ENCODE measurements around the gene NRIP1.
"Not testable (repeated sequence)": the region's sequence is repeated elsewhere in the genome, so short reads cannot be mapped to it uniquely, and the experiment has no call there.

The NRIP1 gene

DNA sequence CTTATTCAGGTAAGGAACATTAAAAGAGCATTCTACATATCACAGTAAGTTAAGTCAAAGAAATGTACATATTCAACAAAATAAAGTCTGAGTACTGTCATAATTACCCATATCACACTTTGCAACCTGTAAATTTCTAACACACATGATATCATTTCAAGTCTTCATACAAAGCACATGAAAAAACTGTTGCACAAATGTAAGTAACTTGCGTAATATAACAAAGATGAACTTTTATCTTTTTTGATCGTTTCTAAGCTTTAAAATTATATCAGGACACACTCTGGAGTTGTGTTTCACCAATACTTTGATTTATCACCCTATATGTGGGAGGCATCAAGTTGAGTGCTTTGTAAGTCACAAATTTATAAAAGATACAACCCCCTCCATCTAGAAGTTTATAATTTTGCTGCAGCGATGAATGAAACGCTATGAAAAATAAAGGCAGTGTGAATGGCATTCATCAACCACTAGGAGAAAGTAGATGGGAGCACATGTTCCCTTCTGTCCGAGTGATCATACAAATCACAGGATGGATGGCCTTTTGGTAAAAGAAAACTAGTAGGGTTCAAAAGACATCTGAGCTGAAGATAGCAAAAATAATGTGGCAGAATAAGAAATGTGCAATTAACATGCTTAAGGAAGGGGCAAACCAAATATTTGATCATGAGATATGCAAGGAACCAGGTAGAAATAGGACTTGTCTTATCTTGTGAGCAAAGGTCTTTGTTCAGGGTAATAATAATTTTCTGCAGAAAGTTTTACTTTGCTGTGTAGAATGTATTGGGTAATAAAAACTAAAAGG is 27.5 kb downstream of the NRIP1 start:
- TF ChIP-seq TAF1 (IDR thresholded peaks at IDR 0.05; ENCODE audit: borderline replicate concordance, low read depth, low read length): no peak
- no peak for FAIRE-seq
- no peak for DNase-seq (ENCODE audit: insufficient read length)

DNA sequence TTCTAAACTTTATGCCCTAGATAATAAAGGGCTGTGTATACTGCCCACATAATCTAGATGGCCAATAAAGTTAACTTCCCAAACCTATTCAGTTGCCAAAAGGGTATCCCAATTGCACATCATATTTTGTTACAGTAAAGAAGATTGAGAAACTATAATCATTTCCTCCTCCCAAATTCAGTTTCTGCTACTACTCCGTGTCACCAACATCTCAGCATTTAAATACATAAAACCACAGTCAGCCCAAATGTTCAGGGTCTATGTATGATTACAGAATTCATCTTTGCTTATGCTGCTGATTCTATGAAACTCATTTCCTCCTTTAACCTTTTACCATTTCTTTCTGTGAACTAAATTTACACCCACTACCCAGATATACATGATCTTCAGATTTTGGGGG is 28.6 kb downstream of the NRIP1 start:
- TF ChIP-seq TAF1 (IDR thresholded peaks at IDR 0.05; ENCODE audit: borderline replicate concordance, low read depth, low read length) (no peak), POLR2AphosphoS5 (IDR thresholded peaks at IDR 0.05; ENCODE audit: low read depth, low read length) (no peak), POLR2A (IDR thresholded peaks at IDR 0.05; ENCODE audit: low read depth, low read length) (no peak)
- DNase-seq (ENCODE audit: insufficient read length) (no peak), FAIRE-seq (no peak)

- DNase-seq (ENCODE audit: insufficient read length) (no peak), FAIRE-seq (no peak)
- no peak for TF ChIP-seq TAF1 (IDR thresholded peaks at IDR 0.05; ENCODE audit: borderline replicate concordance, low read depth, low read length)
- TF ChIP-seq POLR2A (IDR thresholded peaks at IDR 0.05; ENCODE audit: low read depth, low read length): no peak
- no peak for TF ChIP-seq POLR2AphosphoS5 (IDR thresholded peaks at IDR 0.05; ENCODE audit: low read depth, low read length)
These were observed 30.5 kb downstream of the NRIP1 start for GRCh38 chr21:15034126-15034853.

- FAIRE-seq: no peak
- DNase-seq (ENCODE audit: insufficient read length): no peak
- no peak for TF ChIP-seq POLR2AphosphoS5 (IDR thresholded peaks at IDR 0.05; ENCODE audit: low read depth, low read length)
- no peak for TF ChIP-seq TAF1 (IDR thresholded peaks at IDR 0.05; ENCODE audit: borderline replicate concordance, low read depth, low read length)
- TF ChIP-seq POLR2A (IDR thresholded peaks at IDR 0.05; ENCODE audit: low read depth, low read length): no peak
These were observed 32.9 kb downstream of the NRIP1 start for GRCh38 chr21:15031790-15032357.

DNA sequence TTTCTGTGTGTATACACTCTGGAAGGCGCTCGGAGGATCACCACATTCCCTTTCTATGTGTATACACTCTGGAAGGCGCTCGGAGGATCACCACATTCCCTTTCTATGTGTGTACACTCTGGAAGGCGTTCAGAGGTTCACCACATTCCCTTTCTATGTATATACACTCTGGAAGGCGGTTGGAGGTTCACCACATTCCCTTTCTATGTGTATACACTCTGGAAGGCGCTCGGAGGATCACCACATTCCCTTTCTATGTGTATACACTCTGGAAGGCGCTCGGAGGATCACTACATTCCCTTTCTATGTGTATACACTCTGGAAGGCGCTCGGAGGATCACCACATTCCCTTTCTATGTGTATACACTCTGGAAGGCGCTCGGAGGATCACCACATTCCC is 33.4 kb downstream of the NRIP1 start:
- not testable (repeated sequence) for FAIRE-seq

GRCh38 chr21:15030861-15031260 is 33.9 kb downstream of the NRIP1 start:
- not testable (repeated sequence) for DNase-seq (ENCODE audit: insufficient read length); FAIRE-seq

More for the DNA sequence above, 33.4 kb downstream of the NRIP1 start:
- not testable (repeated sequence) for DNase-seq (ENCODE audit: insufficient read length)

- DNase-seq (ENCODE audit: insufficient read length) (no peak), FAIRE-seq (no peak)
- TF ChIP-seq POLR2A (IDR thresholded peaks at IDR 0.05; ENCODE audit: low read depth, low read length): no peak
- TF ChIP-seq POLR2AphosphoS5 (IDR thresholded peaks at IDR 0.05; ENCODE audit: low read depth, low read length): no peak
- TF ChIP-seq TAF1 (IDR thresholded peaks at IDR 0.05; ENCODE audit: borderline replicate concordance, low read depth, low read length): no peak
These were observed 35.7 kb downstream of the NRIP1 start for GRCh38 chr21:15029077-15029476.

DNA sequence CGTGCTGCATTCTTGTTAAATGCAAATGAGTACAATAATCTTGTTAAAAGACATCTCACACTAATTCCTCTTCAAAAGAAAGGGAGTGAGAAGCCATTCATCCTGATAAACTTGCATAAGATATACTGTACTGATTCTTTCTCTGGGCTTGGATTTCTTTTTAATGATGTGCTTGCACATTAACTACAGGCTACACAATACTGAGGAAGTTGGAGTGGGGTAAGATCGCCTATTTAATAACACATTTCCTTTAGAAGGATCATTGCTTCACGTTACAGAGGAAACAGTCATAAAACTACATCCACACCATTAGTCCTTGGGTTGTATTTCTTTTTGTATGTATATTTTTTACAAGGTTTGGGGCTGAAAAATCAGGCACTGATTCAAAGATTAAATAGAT is 36.6 kb downstream of the NRIP1 start:
- FAIRE-seq: no peak
- no peak for DNase-seq (ENCODE audit: insufficient read length)
- TF ChIP-seq POLR2A (IDR thresholded peaks at IDR 0.05; ENCODE audit: low read depth, low read length): no peak
- TF ChIP-seq TAF1 (IDR thresholded peaks at IDR 0.05; ENCODE audit: borderline replicate concordance, low read depth, low read length): no peak
- no peak for TF ChIP-seq POLR2AphosphoS5 (IDR thresholded peaks at IDR 0.05; ENCODE audit: low read depth, low read length)

- no peak for TF ChIP-seq POLR2AphosphoS5 (IDR thresholded peaks at IDR 0.05; ENCODE audit: low read depth, low read length)
- TF ChIP-seq TAF1 (IDR thresholded peaks at IDR 0.05; ENCODE audit: borderline replicate concordance, low read depth, low read length): no peak
- TF ChIP-seq POLR2A (IDR thresholded peaks at IDR 0.05; ENCODE audit: low read depth, low read length): no peak
- FAIRE-seq: no peak
- no peak for DNase-seq (ENCODE audit: insufficient read length)
These were observed 37.7 kb downstream of the NRIP1 start for GRCh38 chr21:15027056-15027455.

GRCh38 chr21:15026370-15026769 is 38.4 kb downstream of the NRIP1 start:
- no peak for TF ChIP-seq POLR2AphosphoS5 (IDR thresholded peaks at IDR 0.05; ENCODE audit: low read depth, low read length)
- TF ChIP-seq TAF1 (IDR thresholded peaks at IDR 0.05; ENCODE audit: borderline replicate concordance, low read depth, low read length): no peak
- TF ChIP-seq POLR2A (IDR thresholded peaks at IDR 0.05; ENCODE audit: low read depth, low read length): no peak
- no peak for FAIRE-seq
- DNase-seq (ENCODE audit: insufficient read length): no peak

DNA sequence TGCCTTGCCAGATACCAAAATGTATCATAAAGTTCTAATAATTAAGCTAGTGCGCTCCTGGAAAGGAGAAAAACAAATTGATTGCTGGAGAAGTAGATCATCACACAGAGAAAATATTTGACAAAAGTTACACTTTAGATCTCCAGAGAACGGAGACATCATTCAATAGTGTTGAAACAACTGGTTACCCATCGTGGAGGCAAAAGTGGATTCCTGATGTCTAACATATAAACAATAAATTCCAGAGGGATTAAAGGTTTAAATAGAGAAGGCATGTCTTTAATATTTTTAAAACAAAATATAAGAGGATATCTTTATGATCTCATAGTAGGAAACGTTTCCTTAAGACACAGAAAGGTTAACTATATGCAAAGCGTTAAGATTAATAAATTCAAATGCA is 41.0 kb downstream of the NRIP1 start:
- TF ChIP-seq POLR2AphosphoS5 (IDR thresholded peaks at IDR 0.05; ENCODE audit: low read depth, low read length): no peak
- TF ChIP-seq POLR2A (IDR thresholded peaks at IDR 0.05; ENCODE audit: low read depth, low read length): no peak
- TF ChIP-seq TAF1 (IDR thresholded peaks at IDR 0.05; ENCODE audit: borderline replicate concordance, low read depth, low read length): no peak
- DNase-seq (ENCODE audit: insufficient read length): no peak
- FAIRE-seq: no peak

DNA sequence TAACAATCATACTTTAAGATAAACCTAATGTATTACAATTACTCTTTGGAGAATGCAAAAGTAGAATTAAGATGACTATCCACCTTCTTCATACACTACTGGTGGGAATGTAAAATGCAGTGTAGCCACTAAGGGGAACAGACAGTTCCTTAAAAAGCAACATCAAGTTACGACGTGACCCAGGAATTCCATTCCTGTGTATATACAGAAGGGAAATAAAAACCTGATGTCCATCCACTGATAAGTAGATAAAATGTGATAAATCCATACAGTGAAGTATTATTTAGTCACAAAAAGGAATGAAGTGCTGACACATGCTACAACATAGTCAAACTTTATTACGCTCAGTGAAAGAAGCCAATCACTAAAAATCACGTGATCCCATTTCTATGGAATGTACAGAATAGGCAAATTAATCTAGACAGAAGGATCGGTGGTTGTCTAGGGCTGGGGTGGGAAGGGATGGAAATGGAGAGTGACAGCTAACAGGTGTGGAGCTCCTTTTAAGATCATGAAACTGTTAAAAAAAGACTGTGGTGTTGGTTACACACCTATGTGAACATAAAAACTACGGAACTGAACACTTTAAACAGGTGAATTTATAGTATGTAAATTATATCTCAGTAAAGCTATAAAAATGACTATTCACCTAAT is 42.1 kb downstream of the NRIP1 start:
- FAIRE-seq: no peak
- TF ChIP-seq POLR2AphosphoS5 (IDR thresholded peaks at IDR 0.05; ENCODE audit: low read depth, low read length) (no peak), POLR2A (IDR thresholded peaks at IDR 0.05; ENCODE audit: low read depth, low read length) (no peak), TAF1 (IDR thresholded peaks at IDR 0.05; ENCODE audit: borderline replicate concordance, low read depth, low read length) (no peak)
- no peak for DNase-seq (ENCODE audit: insufficient read length)

Data from GM12892 (cell line).